Stimulated activated naive CD8-positive, alpha-beta T cell treated with anti-CD3 and anti-CD28 coated beads, Interleukin-15, Interleukin-2, amounts not matched to agents 100 ng/mL and 50 ng/mL, for 24 hours (primary cell): ENCODE data around the gene PNRC2.
"Not testable (repeated sequence)": the region's sequence is repeated elsewhere in the genome, so short reads cannot be mapped to it uniquely, and the experiment has no call there.

Experiments used
- H3K27ac Mint-ChIP-seq: one replicate; pipeline ENCODE4 v1.8.0; 2021; ENCODE audit warnings: mild to moderate bottlenecking, mixed read lengths
- H3K27me3 Mint-ChIP-seq: one replicate; pipeline ENCODE4 v1.8.0; 2021; ENCODE audit warnings: mixed read lengths
- H3K36me3 Mint-ChIP-seq: one replicate; pipeline ENCODE4 v1.8.0; 2021; ENCODE audit warnings: low read depth, mixed read lengths
- H3K4me1 Mint-ChIP-seq: one replicate; pipeline ENCODE4 v1.8.0; 2021; ENCODE audit warnings: low read depth, mixed read lengths
- H3K4me3 Mint-ChIP-seq: one replicate; pipeline ENCODE4 v1.8.0; 2021; ENCODE audit warnings: mild to moderate bottlenecking, mixed read lengths
- H3K9me3 Mint-ChIP-seq: one replicate; pipeline ENCODE4 v1.8.0; 2021; ENCODE audit warnings: mixed read lengths

Gene PNRC2

DNA sequence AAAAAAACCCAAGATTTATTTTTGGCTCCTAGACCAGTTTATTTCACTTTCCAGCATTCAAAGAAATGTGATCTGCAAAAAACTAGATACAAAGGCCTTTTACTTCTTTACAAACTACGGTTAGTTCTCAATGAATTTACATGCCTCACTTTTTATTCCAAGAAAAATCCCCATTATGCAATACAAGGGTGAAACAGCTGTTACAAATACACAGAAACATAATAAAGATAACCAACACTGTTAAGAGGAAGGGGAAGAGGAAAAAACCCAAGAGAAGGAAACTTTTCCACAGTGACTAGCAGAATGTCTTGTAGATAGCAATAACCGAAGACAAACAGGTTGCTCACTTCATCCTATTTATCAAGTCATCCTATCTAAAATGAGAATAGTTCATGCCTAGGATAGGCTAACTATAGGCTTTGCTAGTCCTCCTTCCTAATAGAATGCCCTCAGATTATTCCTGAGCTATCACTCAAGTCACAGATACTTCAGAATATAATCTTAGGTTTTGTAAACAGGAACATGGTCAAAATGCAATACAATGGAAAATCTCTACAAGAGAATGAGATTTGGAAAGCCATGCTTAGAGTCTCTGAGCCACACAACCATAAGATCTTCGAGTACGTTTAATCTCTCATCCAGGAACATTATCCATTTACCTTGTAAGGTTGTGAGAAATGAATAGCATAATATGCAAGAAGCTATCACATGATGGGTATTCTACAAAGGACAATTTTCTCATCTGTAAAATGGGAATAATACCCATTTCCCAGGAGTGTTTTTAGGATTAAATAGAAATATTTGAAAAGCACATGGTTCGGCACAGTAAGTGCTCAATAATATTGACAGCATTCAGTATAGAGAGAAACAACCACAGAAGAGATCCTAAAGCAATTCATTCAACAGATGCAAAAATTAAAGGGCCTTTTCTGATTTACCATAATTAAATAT lies 5.4 kb downstream of the PNRC2 start:
- no peaks in the 10 kb centered on the region for H3K27me3 Mint-ChIP-seq
- H3K27ac Mint-ChIP-seq, result peak overlapping the region; percentile 46
- H3K4me1 Mint-ChIP-seq, result peaks cover 79% of the 10 kb centered on the region
- peaks cover 87% of the 10 kb centered on the region for H3K36me3 Mint-ChIP-seq
- H3K9me3 Mint-ChIP-seq, result no peaks in the 10 kb centered on the region
- H3K4me3 Mint-ChIP-seq, result no peak overlapping the region

GRCh38 chr1:23966973-23967493 lies 7.4 kb downstream of the PNRC2 start:
- no peaks in the 10 kb centered on the region for H3K27me3 Mint-ChIP-seq
- no peak overlapping the region for H3K4me3 Mint-ChIP-seq
- H3K27ac Mint-ChIP-seq, result peak overlapping the region; percentile 23
- H3K4me1 Mint-ChIP-seq, result peaks cover 72% of the 10 kb centered on the region
- H3K36me3 Mint-ChIP-seq, result peaks cover 85% of the 10 kb centered on the region
- no peaks in the 10 kb centered on the region for H3K9me3 Mint-ChIP-seq

DNA sequence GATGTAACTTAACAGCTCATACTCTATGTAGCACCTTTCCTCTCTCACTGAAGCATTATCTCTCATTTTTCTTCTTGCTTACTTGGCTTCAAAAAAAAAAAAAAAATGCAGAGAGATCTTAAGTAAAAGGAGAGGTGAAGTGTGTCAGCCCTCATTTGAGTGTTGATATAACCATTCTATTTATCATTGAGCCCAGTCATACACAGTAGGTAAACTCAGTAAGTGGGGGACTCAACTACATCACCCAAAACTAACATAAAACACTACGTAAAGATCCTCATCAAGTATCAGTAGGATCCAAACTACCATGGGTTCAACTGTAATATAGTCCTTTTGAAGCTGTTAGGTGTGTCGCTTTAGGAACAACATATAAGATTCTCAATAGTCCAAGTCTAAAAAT lies 8.2 kb downstream of the PNRC2 start:
- Mint-ChIP-seq H3K9me3 (no peaks in the 10 kb centered on the region), H3K4me1 (peaks cover 67% of the 10 kb centered on the region), H3K4me3 (no peak overlapping the region), H3K27ac (peak overlapping the region; percentile 16), H3K36me3 (peaks cover 84% of the 10 kb centered on the region), H3K27me3 (no peaks in the 10 kb centered on the region)

- no peaks in the 10 kb centered on the region for H3K9me3 Mint-ChIP-seq
- peaks cover 67% of the 10 kb centered on the region for H3K36me3 Mint-ChIP-seq
- H3K27ac Mint-ChIP-seq, result peak overlapping the region; percentile 74
- peaks cover 67% of the 10 kb centered on the region for H3K4me1 Mint-ChIP-seq
- peak overlapping the region; percentile 100 for H3K4me3 Mint-ChIP-seq
- no peaks in the 10 kb centered on the region for H3K27me3 Mint-ChIP-seq
Measured at GRCh38 chr1:23977187-23977853, 17.7 kb downstream of the PNRC2 start.

GRCh38 chr1:23977854-23978191 lies 18.2 kb downstream of the PNRC2 start:
- peak overlapping the region; percentile 100 for H3K4me3 Mint-ChIP-seq
- no peaks in the 10 kb centered on the region for H3K27me3 Mint-ChIP-seq
- peaks cover 67% of the 10 kb centered on the region for H3K4me1 Mint-ChIP-seq
- H3K9me3 Mint-ChIP-seq, result no peaks in the 10 kb centered on the region
- peak overlapping the region; percentile 84 for H3K27ac Mint-ChIP-seq
- H3K36me3 Mint-ChIP-seq, result peaks cover 64% of the 10 kb centered on the region

DNA sequence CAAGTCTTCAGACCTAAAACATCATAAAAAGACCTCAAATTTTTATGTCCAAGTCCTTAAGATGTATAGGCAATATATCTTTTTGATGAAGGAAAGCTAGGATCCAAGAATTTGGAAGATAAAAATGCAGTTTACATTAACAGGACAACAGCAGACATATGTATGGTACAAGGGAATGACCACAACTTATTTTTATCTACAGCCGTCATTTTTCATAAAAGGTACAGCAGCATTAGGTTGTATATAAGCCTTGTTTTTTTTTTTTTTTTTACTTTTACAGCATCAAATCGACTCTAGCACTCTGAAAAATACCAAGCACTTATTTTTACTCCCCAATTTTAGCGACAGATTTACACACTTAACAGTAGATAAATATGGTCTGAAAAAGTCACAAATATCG lies 19.2 kb downstream of the PNRC2 start:
- Mint-ChIP-seq H3K4me3 (peak overlapping the region; percentile 100), H3K27me3 (no peaks in the 10 kb centered on the region), H3K9me3 (no peaks in the 10 kb centered on the region), H3K4me1 (peaks cover 64% of the 10 kb centered on the region), H3K27ac (peak overlapping the region; percentile 97), H3K36me3 (peaks cover 55% of the 10 kb centered on the region)

GRCh38 chr1:23979387-23979880 lies 19.8 kb downstream of the PNRC2 start:
- peak overlapping the region; percentile 100 for H3K4me3 Mint-ChIP-seq
- peak overlapping the region; percentile 97 for H3K27ac Mint-ChIP-seq
- peaks cover 60% of the 10 kb centered on the region for H3K4me1 Mint-ChIP-seq
- peaks cover 50% of the 10 kb centered on the region for H3K36me3 Mint-ChIP-seq
- no peaks in the 10 kb centered on the region for H3K27me3 Mint-ChIP-seq
- no peaks in the 10 kb centered on the region for H3K9me3 Mint-ChIP-seq

DNA sequence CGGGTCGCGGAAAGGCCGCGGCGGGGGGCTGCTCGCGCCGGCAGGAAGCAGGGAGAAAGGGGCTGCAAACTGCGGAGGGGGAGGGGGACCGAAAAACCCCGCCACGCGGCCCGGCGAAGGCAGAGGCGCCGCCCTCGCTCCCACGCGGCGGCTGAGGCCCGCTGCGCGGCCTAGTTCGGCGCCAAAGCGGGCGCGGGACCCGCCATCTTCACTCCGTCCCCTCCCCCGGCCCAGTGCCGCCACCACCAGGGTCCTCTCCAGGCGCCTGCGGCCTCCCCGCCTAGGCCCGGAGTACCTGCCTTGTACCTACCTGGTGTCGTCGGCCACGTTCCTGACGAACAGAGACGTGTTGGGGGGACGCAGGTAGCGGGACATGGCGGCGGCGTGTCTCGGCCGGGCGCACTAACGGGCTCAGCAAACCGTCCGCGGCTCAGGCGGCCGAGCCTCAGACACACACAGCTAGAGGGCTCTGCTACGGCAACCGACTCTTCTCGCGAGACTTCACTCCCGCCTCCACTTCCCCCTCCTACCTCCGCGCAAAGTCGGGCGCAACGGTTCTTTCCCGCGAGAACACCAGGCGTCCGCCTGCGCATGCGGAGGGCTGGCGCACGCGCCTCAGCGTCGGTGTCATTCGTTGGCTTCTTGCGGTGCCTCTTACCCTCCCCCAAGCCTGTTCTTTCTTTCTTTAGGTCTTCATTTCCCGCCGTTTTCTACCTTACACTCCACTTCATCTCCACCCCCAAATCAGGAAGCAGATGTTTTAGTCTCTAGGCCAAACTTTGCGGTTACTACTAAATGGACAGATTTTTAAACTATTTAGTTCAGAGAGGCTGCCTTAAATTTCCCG lies 20.5 kb downstream of the PNRC2 start, which contains the start of gene SRSF10:
TSS of gene SRSF10 (minus strand) at position 447 of the 847 bp plus-strand sequence. CDS start at position 375, 72 bp downstream.
- H3K4me3 Mint-ChIP-seq, result peak within 1 kb of the TSS; percentile 100
- peaks cover 43% of the 10 kb centered on the region for H3K36me3 Mint-ChIP-seq
- H3K4me1 Mint-ChIP-seq, result peaks cover 54% of the 10 kb centered on the region
- H3K27me3 Mint-ChIP-seq, result no peaks in the 10 kb centered on the region
- H3K27ac Mint-ChIP-seq, result peak within 1 kb of the TSS; percentile 97
- H3K9me3 Mint-ChIP-seq, result no peaks in the 10 kb centered on the region

DNA sequence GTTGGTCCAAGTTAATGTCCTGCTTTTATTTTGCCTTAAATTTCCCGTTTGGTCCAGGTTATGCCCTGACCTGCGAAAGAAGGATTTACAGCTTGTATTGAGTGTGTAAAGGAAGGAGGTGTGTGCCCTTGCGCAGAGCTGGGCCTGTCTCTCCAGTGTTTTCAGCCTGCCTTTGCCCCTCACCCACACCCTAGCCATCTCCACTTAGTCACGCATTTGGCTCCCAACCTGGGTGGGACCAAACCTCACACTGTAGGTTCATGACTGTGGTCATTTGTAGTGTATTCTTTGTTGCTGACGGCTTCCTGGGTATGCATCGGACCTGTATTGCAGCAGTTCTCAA lies 21.1 kb downstream of the PNRC2 start:
- Mint-ChIP-seq H3K4me1 (peaks cover 49% of the 10 kb centered on the region), H3K27me3 (no peaks in the 10 kb centered on the region)

GRCh38 chr1:23984417-23985186 lies 25.0 kb downstream of the PNRC2 start:
- Mint-ChIP-seq H3K4me3 (no peak overlapping the region), H3K27me3 (no peaks in the 10 kb centered on the region), H3K9me3 (no peaks in the 10 kb centered on the region), H3K27ac (no peak overlapping the region), H3K36me3 (peaks cover 2% of the 10 kb centered on the region), H3K4me1 (peaks cover 20% of the 10 kb centered on the region)

More for the DNA sequence above, 21.1 kb downstream of the PNRC2 start:
- Mint-ChIP-seq H3K36me3 (peaks cover 41% of the 10 kb centered on the region), H3K4me3 (peak overlapping the region; percentile 100), H3K9me3 (no peaks in the 10 kb centered on the region), H3K27ac (peak overlapping the region; percentile 97)

- not testable (repeated sequence) for H3K36me3 Mint-ChIP-seq, H3K4me3 Mint-ChIP-seq, H3K9me3 Mint-ChIP-seq, H3K27ac Mint-ChIP-seq, H3K27me3 Mint-ChIP-seq, H3K4me1 Mint-ChIP-seq
Measured at GRCh38 chr1:23987038-23987437, 27.4 kb downstream of the PNRC2 start.

DNA sequence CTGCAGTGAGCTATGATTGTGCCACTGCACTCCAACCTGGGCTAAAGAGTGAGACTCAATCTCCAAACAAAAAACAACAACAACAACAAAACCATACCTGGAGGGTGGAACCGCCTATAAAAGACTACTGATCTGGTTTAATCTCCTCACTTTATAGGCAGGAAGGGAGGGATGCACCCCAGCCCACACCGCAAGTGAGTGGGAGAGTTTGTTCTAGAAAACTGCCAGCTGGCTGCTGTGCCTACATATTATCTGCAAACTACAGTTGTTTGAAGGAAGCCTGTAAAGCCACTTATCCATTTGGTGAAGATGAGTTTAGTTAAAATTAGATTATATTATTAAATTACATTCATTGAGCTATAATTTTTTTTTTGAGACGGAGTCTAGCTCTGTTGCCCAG lies 29.6 kb downstream of the PNRC2 start:
- no peak overlapping the region for H3K27ac Mint-ChIP-seq
- H3K27me3 Mint-ChIP-seq, result no peaks in the 10 kb centered on the region
- no peaks in the 10 kb centered on the region for H3K9me3 Mint-ChIP-seq
- peaks cover 5% of the 10 kb centered on the region for H3K4me1 Mint-ChIP-seq
- H3K36me3 Mint-ChIP-seq, result no peaks in the 10 kb centered on the region
- no peak overlapping the region for H3K4me3 Mint-ChIP-seq

DNA sequence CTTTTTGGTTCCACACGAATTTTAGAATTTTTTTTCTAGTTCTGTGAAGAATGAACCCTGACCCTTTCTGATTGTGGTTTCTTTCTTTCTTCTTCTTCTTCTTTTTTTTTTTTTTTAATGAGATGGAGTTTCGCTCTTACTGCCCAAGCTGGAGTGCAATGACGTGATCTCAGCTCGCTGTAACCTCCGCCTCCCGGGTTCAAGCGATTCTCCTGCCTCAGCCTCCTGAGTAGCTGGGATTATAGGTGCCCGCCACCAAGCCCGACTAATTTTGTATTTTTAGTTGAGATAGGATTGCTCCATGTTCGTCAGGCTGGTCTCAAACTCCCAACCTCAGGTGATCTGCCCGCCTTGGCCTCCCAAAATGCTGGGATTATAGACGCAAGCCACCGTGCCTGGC lies 32.4 kb downstream of the PNRC2 start:
- H3K4me3 Mint-ChIP-seq, H3K27me3 Mint-ChIP-seq, H3K27ac Mint-ChIP-seq, H3K9me3 Mint-ChIP-seq, H3K36me3 Mint-ChIP-seq: not testable (repeated sequence)
- H3K4me1 Mint-ChIP-seq, result peaks cover 11% of the 10 kb centered on the region

- H3K27me3 Mint-ChIP-seq, result no peaks in the 10 kb centered on the region
- peak overlapping the region; percentile 36 for H3K27ac Mint-ChIP-seq
- H3K4me1 Mint-ChIP-seq, result peaks cover 26% of the 10 kb centered on the region
- H3K36me3 Mint-ChIP-seq, result no peaks in the 10 kb centered on the region
- H3K4me3 Mint-ChIP-seq, result no peak overlapping the region
- no peaks in the 10 kb centered on the region for H3K9me3 Mint-ChIP-seq
Measured at GRCh38 chr1:23995431-23995837, 35.8 kb downstream of the PNRC2 start.
